GM18508 (cell line): ENCODE results near the gene TWNK.
"Not testable (repeated sequence)": the region's sequence is repeated elsewhere in the genome, so short reads cannot be mapped to it uniquely, and the experiment has no call there.

Experiments
- ATAC-seq: cut with Tn5 transposase; IDR thresholded peaks from one replicate; pipeline ENCODE4 v1.9.1; 2021; ENCODE audit warnings: moderate number of reproducible peaks; ENCODE audit not compliant: insufficient read depth, unreplicated experiment

The TWNK gene

GRCh38 chr10:101027106-101027720, 39.9 kb downstream of the TWNK start:
- no peak for ATAC-seq

- ATAC-seq, result no peak
Observed at GRCh38 chr10:101028446-101029337, 41.3 kb downstream of the TWNK start.

GRCh38 chr10:101029520-101030295, 42.4 kb downstream of the TWNK start:
- ATAC-seq, result no peak

- no peak for ATAC-seq
Observed at GRCh38 chr10:101030496-101031127, 43.3 kb downstream of the TWNK start.

- no peak for ATAC-seq
Observed at GRCh38 chr10:101031128-101031795, 43.9 kb downstream of the TWNK start, which contains the start of the genes PDZD7 and SFXN3. TSS of gene PDZD7 (minus strand) at chr10:101031129. CDS start at chr10:101030219, 910 bp downstream. TSS of gene SFXN3 (plus strand) at chr10:101031234. CDS start at chr10:101034695, 3,461 bp downstream.

- no peak for ATAC-seq
Observed at GRCh38 chr10:101031796-101032636, 44.7 kb downstream of the TWNK start.

GRCh38 chr10:101032637-101033224, 45.4 kb downstream of the TWNK start:
- no peak for ATAC-seq

- ATAC-seq, result no peak
Observed at GRCh38 chr10:101033276-101033675, 45.9 kb downstream of the TWNK start.

GRCh38 chr10:101034404-101034803, 47.1 kb downstream of the TWNK start:
- ATAC-seq, result not testable (repeated sequence)

GRCh38 chr10:101035314-101035713, 48.0 kb downstream of the TWNK start:
- ATAC-seq, result no peak

GRCh38 chr10:101035916-101036702, 48.8 kb downstream of the TWNK start:
- ATAC-seq, result no peak

- no peak for ATAC-seq
Observed at GRCh38 chr10:101036726-101037125, 49.4 kb downstream of the TWNK start.

- no peak for ATAC-seq
Observed at GRCh38 chr10:101038484-101038883, 51.1 kb downstream of the TWNK start.

GRCh38 chr10:101040061-101040460, 52.7 kb downstream of the TWNK start:
- ATAC-seq, result no peak

- ATAC-seq, result no peak
Observed at GRCh38 chr10:101040851-101041250, 53.5 kb downstream of the TWNK start.

- no peak for ATAC-seq
Observed at GRCh38 chr10:101041252-101041761, 54.0 kb downstream of the TWNK start.

GRCh38 chr10:101042118-101042517, 54.8 kb downstream of the TWNK start:
- no peak for ATAC-seq
